CD4-positive, alpha-beta T cell treated with Interleukin-15 for 4 hours (primary cell): Measurements from ENCODE around the gene SPEN.
"Not testable (repeated sequence)": the region's sequence is repeated elsewhere in the genome, so short reads cannot be mapped to it uniquely, and the experiment has no call there.

ENCODE experiments used
- DNase-seq: peaks from one replicate; pipeline ENCODE4 v3.0.0-alpha.2; 2020; ENCODE audit warnings: low spot score

Gene SPEN

GRCh38 chr1:15847100-15847892 lies at the start of gene SPEN:
Gene SPEN, plus strand, starts transcription at chr1:15847707. Its CDS starts 361 bp downstream, at chr1:15848068.
- peak; percentile 99 for DNase-seq

GRCh38 chr1:15799004-15799867 lies 48.3 kb upstream of the SPEN start:
- no peak for DNase-seq

- DNase-seq = no peak
Observed at GRCh38 chr1:15799928-15800835, 47.3 kb upstream of the SPEN start.

- DNase-seq = no peak
Observed at GRCh38 chr1:15802234-15802965, 45.1 kb upstream of the SPEN start.

GRCh38 chr1:15803380-15803779 lies 44.1 kb upstream of the SPEN start:
- peak; percentile 25 for DNase-seq

- DNase-seq = no peak
Observed at GRCh38 chr1:15804060-15804459, 43.4 kb upstream of the SPEN start.

GRCh38 chr1:15807121-15807520 lies 40.4 kb upstream of the SPEN start:
- DNase-seq = no peak

GRCh38 chr1:15807549-15807948 lies 40.0 kb upstream of the SPEN start, which contains the start of gene UQCRHL:
Gene UQCRHL, minus strand, starts transcription at chr1:15807649. Its CDS starts 0 bp downstream, at chr1:15807649.
- DNase-seq = not testable (repeated sequence)

- DNase-seq = no peak
Observed at GRCh38 chr1:15808955-15809354, 38.6 kb upstream of the SPEN start.

GRCh38 chr1:15810073-15810472 lies 37.4 kb upstream of the SPEN start:
- DNase-seq = no peak

- no peak for DNase-seq
Observed at GRCh38 chr1:15816674-15817073, 30.8 kb upstream of the SPEN start.

GRCh38 chr1:15820478-15820877 lies 27.0 kb upstream of the SPEN start:
- DNase-seq = no peak

GRCh38 chr1:15825800-15826199 lies 21.7 kb upstream of the SPEN start:
- DNase-seq = no peak

- no peak for DNase-seq
Observed at GRCh38 chr1:15826810-15827507, 20.5 kb upstream of the SPEN start.

GRCh38 chr1:15827567-15827966 lies 19.9 kb upstream of the SPEN start:
- DNase-seq = not testable (repeated sequence)

- not testable (repeated sequence) for DNase-seq
Observed at GRCh38 chr1:15828931-15829330, 18.6 kb upstream of the SPEN start.

- DNase-seq = no peak
Observed at GRCh38 chr1:15830258-15830657, 17.2 kb upstream of the SPEN start.

GRCh38 chr1:15833069-15833679 lies 14.3 kb upstream of the SPEN start:
- peak; percentile 57 for DNase-seq

GRCh38 chr1:15833842-15834405 lies 13.6 kb upstream of the SPEN start:
- DNase-seq = no peak
